ENCODE results near the gene PAGE2.
"Not testable (repeated sequence)": the region's sequence is repeated elsewhere in the genome, so short reads cannot be mapped to it uniquely, and the experiment has no call there.

Gene PAGE2

GRCh38 chrX:55111578-55112254, 22.9 kb downstream of the PAGE2 start:
- no peak for TF ChIP-seq CTCF (IDR thresholded peaks at IDR 0.05; ENCODE audit: low read depth, low read length)
- H3K4me3 ChIP-seq (ENCODE audit: low read depth, low read length), result no peak overlapping the region

- not testable (repeated sequence) for H3K4me3 ChIP-seq (ENCODE audit: low read depth, low read length)
These were observed 27.8 kb downstream of the PAGE2 start for GRCh38 chrX:55116589-55116988.

GRCh38 chrX:55118574-55118973, 29.8 kb downstream of the PAGE2 start:
- TF ChIP-seq CTCF (IDR thresholded peaks at IDR 0.05; ENCODE audit: low read depth, low read length), result no peak
- no peak overlapping the region for H3K4me3 ChIP-seq (ENCODE audit: low read depth, low read length)

GRCh38 chrX:55119271-55119670, 30.5 kb downstream of the PAGE2 start:
- H3K4me3 ChIP-seq (ENCODE audit: low read depth, low read length), result no peak overlapping the region
- TF ChIP-seq CTCF (IDR thresholded peaks at IDR 0.05; ENCODE audit: low read depth, low read length), result no peak

GRCh38 chrX:55119712-55120111, 30.9 kb downstream of the PAGE2 start:
- no peak overlapping the region for H3K4me3 ChIP-seq (ENCODE audit: low read depth, low read length)
- no peak for TF ChIP-seq CTCF (IDR thresholded peaks at IDR 0.05; ENCODE audit: low read depth, low read length)

GRCh38 chrX:55120761-55121358, 32.0 kb downstream of the PAGE2 start:
- H3K4me3 ChIP-seq (ENCODE audit: low read depth, low read length), result no peak overlapping the region
- TF ChIP-seq CTCF (IDR thresholded peaks at IDR 0.05; ENCODE audit: low read depth, low read length), result no peak

- TF ChIP-seq CTCF (IDR thresholded peaks at IDR 0.05; ENCODE audit: low read depth, low read length), result no peak
These were observed 35.1 kb downstream of the PAGE2 start for GRCh38 chrX:55123900-55124299.

GRCh38 chrX:55127692-55128091, 38.9 kb downstream of the PAGE2 start:
- H3K4me3 ChIP-seq (ENCODE audit: low read depth, low read length), result no peak overlapping the region
- TF ChIP-seq CTCF (IDR thresholded peaks at IDR 0.05; ENCODE audit: low read depth, low read length), result no peak

More at GRCh38 chrX:55123900-55124299, 35.1 kb downstream of the PAGE2 start:
- H3K4me3 ChIP-seq (ENCODE audit: low read depth, low read length), result no peak overlapping the region

Measured in WI38 (cell line).